MM.1S (cell line): ENCODE data around the gene MPPED1.

ENCODE experiments used
- DNase-seq: peaks from one replicate; pipeline ENCODE4 v3.0.0-alpha.2; 2015
- H2AFZ ChIP-seq: fragments of 300-600 bp; sonication (generic); 2 replicates; pipeline ENCODE4 v1.6.0; 2016; ENCODE audit warnings: antibody characterized with exemption, low read length
- H3F3A ChIP-seq: fragments of 300-600 bp; sonication (generic); 2 replicates; pipeline ENCODE4 v1.6.1; 2016; ENCODE audit warnings: mild to moderate bottlenecking, antibody characterized with exemption, low read length, moderate library complexity, mixed read lengths; ENCODE audit not compliant: insufficient read depth
- H3K27ac ChIP-seq: fragments of 300-600 bp; sonication (generic); 2 replicates; pipeline ENCODE4 v1.5.1; 2016; ENCODE audit warnings: mild to moderate bottlenecking, low read length
- H3K27me3 ChIP-seq: fragments of 300-600 bp; sonication (generic); replicated peaks from 2 replicates; pipeline ENCODE4 v1.6.0; 2016; ENCODE audit warnings: low read length; ENCODE audit not compliant: insufficient read depth
- H3K36me3 ChIP-seq: fragments of 300-600 bp; sonication (generic); replicated peaks from 2 replicates; pipeline ENCODE4 v1.6.1; 2016; ENCODE audit warnings: mild to moderate bottlenecking, low read length, mixed read lengths; ENCODE audit not compliant: insufficient read depth
- H3K4me1 ChIP-seq: fragments of 300-600 bp; sonication (generic); 2 replicates; pipeline ENCODE4 v1.6.1; 2016; ENCODE audit warnings: low read length, mixed read lengths
- H3K4me2 ChIP-seq: fragments of 300-600 bp; sonication (generic); 2 replicates; pipeline ENCODE4 v1.6.0; 2016; ENCODE audit warnings: low read depth, low read length
- H3K4me3 ChIP-seq: fragments of 300-600 bp; sonication (generic); 2 replicates; pipeline ENCODE4 v1.5.1; 2016; ENCODE audit warnings: low read length, mixed read lengths
- H3K79me2 ChIP-seq: fragments of 300-600 bp; sonication (generic); 2 replicates; pipeline ENCODE4 v1.6.1; 2016; ENCODE audit warnings: mixed run types, low read length, mixed read lengths
- H3K9ac ChIP-seq: fragments of 300-600 bp; sonication (generic); 2 replicates; pipeline ENCODE4 v1.6.1; 2016; ENCODE audit warnings: low read length, mixed read lengths
- H3K9me2 ChIP-seq: fragments of 300-600 bp; sonication (generic); replicated peaks from 2 replicates; pipeline ENCODE4 v1.6.1; 2016; ENCODE audit warnings: mild to moderate bottlenecking, low read length, mixed read lengths; ENCODE audit not compliant: insufficient read depth
- H3K9me3 ChIP-seq: fragments of 300-600 bp; sonication (generic); replicated peaks from 2 replicates; pipeline ENCODE4 v1.6.1; 2016; ENCODE audit warnings: mild to moderate bottlenecking, low read length, mixed read lengths; ENCODE audit not compliant: insufficient read depth
- H4K20me1 ChIP-seq: fragments of 300-600 bp; sonication (generic); 2 replicates; pipeline ENCODE4 v1.6.1; 2016; ENCODE audit warnings: mild to moderate bottlenecking, low read length, moderate library complexity, mixed read lengths; ENCODE audit not compliant: insufficient read depth
- CTCF ChIP-seq: fragments of 300-600 bp; sonication (generic); IDR thresholded peaks from 2 replicates; pipeline ENCODE4 v1.5.1; 2016; ENCODE audit warnings: antibody characterized with exemption, low read length, mixed read lengths
- EZH2 ChIP-seq: fragments of 300-600 bp; sonication (generic); optimal IDR thresholded peaks from 2 replicates; pipeline ENCODE3; 2017; ENCODE audit warnings: low read depth, mild to moderate bottlenecking, antibody characterized with exemption, low read length, mixed read lengths
- EZH2phosphoT487 ChIP-seq: fragments of 300-600 bp; sonication (generic); IDR thresholded peaks from 2 replicates; pipeline ENCODE4 v1.6.1; 2018; ENCODE audit warnings: antibody characterized with exemption, low read length

MPPED1 gene

GRCh38 chr22:43392385-43392989, 19.3 kb upstream of the MPPED1 start:
- no peak overlapping the region for H3K4me3 ChIP-seq
- DNase-seq, result no peak
- no peaks in the 10 kb centered on the region for H3K4me1 ChIP-seq
- H3K27me3 ChIP-seq, result peaks cover 35% of the 10 kb centered on the region
- H3K9me3 ChIP-seq, result no peaks in the 10 kb centered on the region
- no peaks in the 10 kb centered on the region for H3K36me3 ChIP-seq
- no peak for TF ChIP-seq EZH2phosphoT487
- no peak for TF ChIP-seq CTCF
- no peak for TF ChIP-seq EZH2
- H3F3A ChIP-seq, result no peaks in the 10 kb centered on the region
- H3K9ac ChIP-seq, result no peak overlapping the region
- no peaks in the 10 kb centered on the region for H4K20me1 ChIP-seq
- H3K9me2 ChIP-seq, result no peaks in the 10 kb centered on the region
- no peak overlapping the region for H3K27ac ChIP-seq
- H3K4me2 ChIP-seq, result no peak overlapping the region
- H2AFZ ChIP-seq, result no peak overlapping the region
- H3K79me2 ChIP-seq, result no peaks in the 10 kb centered on the region

GRCh38 chr22:43393132-43393843, 18.5 kb upstream of the MPPED1 start:
- no peaks in the 10 kb centered on the region for H3K9me2 ChIP-seq
- H3K9me3 ChIP-seq, result no peaks in the 10 kb centered on the region
- no peak overlapping the region for H3K4me2 ChIP-seq
- no peak overlapping the region for H3K4me3 ChIP-seq
- no peak overlapping the region for H3K9ac ChIP-seq
- DNase-seq, result no peak
- no peak for TF ChIP-seq EZH2
- no peak for TF ChIP-seq CTCF
- no peak for TF ChIP-seq EZH2phosphoT487
- peaks cover 36% of the 10 kb centered on the region for H3K27me3 ChIP-seq
- no peak overlapping the region for H3K27ac ChIP-seq
- no peaks in the 10 kb centered on the region for H3K36me3 ChIP-seq
- H3K4me1 ChIP-seq, result no peaks in the 10 kb centered on the region
- H3K79me2 ChIP-seq, result no peaks in the 10 kb centered on the region
- H4K20me1 ChIP-seq, result no peaks in the 10 kb centered on the region
- H2AFZ ChIP-seq, result no peak overlapping the region
- H3F3A ChIP-seq, result no peaks in the 10 kb centered on the region

GRCh38 chr22:43393844-43394474, 17.9 kb upstream of the MPPED1 start:
- no peak overlapping the region for H3K27ac ChIP-seq
- H3K9me2 ChIP-seq, result no peaks in the 10 kb centered on the region
- no peak overlapping the region for H3K9ac ChIP-seq
- no peak for TF ChIP-seq EZH2phosphoT487
- TF ChIP-seq EZH2, result no peak
- no peak for TF ChIP-seq CTCF
- no peaks in the 10 kb centered on the region for H4K20me1 ChIP-seq
- no peaks in the 10 kb centered on the region for H3K79me2 ChIP-seq
- no peaks in the 10 kb centered on the region for H3K4me1 ChIP-seq
- H3F3A ChIP-seq, result no peaks in the 10 kb centered on the region
- no peak overlapping the region for H3K4me3 ChIP-seq
- no peak overlapping the region for H3K4me2 ChIP-seq
- H2AFZ ChIP-seq, result no peak overlapping the region
- H3K27me3 ChIP-seq, result peaks cover 42% of the 10 kb centered on the region
- no peaks in the 10 kb centered on the region for H3K36me3 ChIP-seq
- no peaks in the 10 kb centered on the region for H3K9me3 ChIP-seq
- DNase-seq, result no peak
